Kidney epithelial cell (primary cell): ENCODE data around the gene GSTA5. TPM values are rescaled to one million over a fixed set of nuclear protein-coding genes. Genes with fewer than 3 reads are reported as not detected.
"Not testable (repeated sequence)": the region's sequence is repeated elsewhere in the genome, so short reads cannot be mapped to it uniquely, and the experiment has no call there.

ENCODE experiments used
- DNase-seq: peaks from one replicate; pipeline ENCODE4 v3.0.0-alpha.2; 2010; ENCODE audit warnings: low read depth
- H3K27me3 ChIP-seq: 2 replicates; pipeline ENCODE4 v1.6.0; 2011; ENCODE audit warnings: low read length; ENCODE audit not compliant: control insufficient read depth, insufficient read depth
- H3K36me3 ChIP-seq: 2 replicates; pipeline ENCODE4 v1.5.1; 2011; ENCODE audit warnings: low read length; ENCODE audit not compliant: control insufficient read depth, insufficient read depth
- H3K4me3 ChIP-seq: 2 replicates; pipeline ENCODE4 v1.5.1; 2011; ENCODE audit warnings: low read depth, mild to moderate bottlenecking, control low read depth, low read length
- total RNA-seq: library from RNA; depleted of rRNA; stranded (reverse); fragments of >200 nt; gene quantifications from 2 replicates; pipeline ENCODE4 v1.2.3, GENCODE V29; 2015
- TF ChIP-seq, protein P1 (sequence below): IDR thresholded peaks from 2 replicates; pipeline ENCODE4 v1.5.1; 2011; ENCODE audit warnings: mild to moderate bottlenecking, moderate library complexity, low read length, control low read depth, inconsistent platforms; ENCODE audit not compliant: insufficient read depth, poor library complexity, severe bottlenecking

Gene GSTA5
- total RNA-seq, 1 donor from 2014 or later, result not detected

DNA sequence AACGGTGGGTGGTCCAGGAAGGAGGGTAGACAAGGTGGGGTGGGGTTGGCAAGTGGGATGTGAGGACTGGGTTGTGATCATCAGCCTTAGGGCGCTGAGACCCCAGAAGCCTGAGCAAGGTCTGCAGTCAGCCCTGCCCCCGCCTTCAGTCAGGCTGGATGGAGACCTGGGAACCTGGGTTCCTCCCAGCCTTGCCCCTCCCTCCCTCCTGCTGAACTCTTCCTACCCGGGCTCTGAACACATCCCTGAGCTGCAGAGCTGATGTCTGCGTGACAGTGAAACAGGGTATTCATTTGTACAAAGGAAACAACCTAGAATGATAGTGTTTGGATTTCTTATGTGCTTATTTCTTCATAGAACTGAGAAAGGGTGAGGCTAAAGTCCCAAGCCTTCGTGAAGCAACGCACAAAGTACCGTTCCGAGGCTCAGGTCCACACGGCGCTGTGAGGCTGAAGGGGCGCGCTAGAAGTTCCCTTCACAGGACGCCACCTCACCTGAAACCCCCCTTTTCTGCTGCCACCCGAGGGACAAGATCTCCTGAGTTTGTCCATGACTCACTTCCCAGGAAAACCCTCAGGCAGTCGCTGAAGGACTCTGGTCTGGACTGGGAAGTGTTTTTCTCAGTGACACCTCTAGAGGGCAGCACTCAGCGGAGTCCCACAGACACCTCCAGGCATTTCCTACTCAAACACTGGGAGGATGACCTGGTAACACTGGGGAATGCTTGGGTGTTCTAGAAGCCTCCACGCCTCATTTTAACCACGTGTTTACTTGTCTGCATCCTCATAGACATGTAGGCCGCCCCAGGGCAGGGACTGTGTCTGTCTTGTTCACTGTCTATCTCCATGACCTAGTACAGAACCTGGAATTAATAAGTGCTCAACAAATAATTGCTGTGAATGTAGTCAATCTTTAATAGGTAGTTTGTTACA lies 1.2 kb downstream of the GSTA5 start:
- no peaks in the 10 kb centered on the region for H3K27me3 ChIP-seq
- H3K36me3 ChIP-seq, result no peaks in the 10 kb centered on the region
- DNase-seq, result peak; percentile 19
- TF ChIP-seq, protein P1, sequence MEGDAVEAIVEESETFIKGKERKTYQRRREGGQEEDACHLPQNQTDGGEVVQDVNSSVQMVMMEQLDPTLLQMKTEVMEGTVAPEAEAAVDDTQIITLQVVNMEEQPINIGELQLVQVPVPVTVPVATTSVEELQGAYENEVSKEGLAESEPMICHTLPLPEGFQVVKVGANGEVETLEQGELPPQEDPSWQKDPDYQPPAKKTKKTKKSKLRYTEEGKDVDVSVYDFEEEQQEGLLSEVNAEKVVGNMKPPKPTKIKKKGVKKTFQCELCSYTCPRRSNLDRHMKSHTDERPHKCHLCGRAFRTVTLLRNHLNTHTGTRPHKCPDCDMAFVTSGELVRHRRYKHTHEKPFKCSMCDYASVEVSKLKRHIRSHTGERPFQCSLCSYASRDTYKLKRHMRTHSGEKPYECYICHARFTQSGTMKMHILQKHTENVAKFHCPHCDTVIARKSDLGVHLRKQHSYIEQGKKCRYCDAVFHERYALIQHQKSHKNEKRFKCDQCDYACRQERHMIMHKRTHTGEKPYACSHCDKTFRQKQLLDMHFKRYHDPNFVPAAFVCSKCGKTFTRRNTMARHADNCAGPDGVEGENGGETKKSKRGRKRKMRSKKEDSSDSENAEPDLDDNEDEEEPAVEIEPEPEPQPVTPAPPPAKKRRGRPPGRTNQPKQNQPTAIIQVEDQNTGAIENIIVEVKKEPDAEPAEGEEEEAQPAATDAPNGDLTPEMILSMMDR, result peak; percentile 68
- no peak overlapping the region for H3K4me3 ChIP-seq

DNA sequence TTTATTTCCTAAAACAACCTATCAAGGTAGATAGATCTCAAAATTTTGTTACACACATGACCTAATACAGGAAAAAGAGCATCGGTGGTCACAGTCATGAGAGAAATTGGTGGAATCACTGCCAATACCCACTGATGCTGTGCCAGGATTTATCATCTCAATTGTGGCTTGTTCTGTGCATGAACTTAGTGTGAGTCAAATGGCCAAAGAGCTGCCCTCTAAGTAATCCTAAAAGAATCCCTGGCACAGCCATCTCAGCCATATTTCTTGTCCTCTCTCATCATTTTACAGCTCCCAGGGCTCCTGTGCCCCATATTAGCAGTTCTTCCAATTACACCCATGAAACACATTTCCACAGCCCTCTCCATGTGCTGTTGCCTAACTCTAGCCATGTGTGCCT lies 6.1 kb downstream of the GSTA5 start:
- Histone ChIP-seq H3K36me3 (no peaks in the 10 kb centered on the region), H3K4me3 (no peak overlapping the region), H3K27me3 (no peaks in the 10 kb centered on the region)
- no peak for DNase-seq
- TF ChIP-seq, protein P1, result no peak

DNA sequence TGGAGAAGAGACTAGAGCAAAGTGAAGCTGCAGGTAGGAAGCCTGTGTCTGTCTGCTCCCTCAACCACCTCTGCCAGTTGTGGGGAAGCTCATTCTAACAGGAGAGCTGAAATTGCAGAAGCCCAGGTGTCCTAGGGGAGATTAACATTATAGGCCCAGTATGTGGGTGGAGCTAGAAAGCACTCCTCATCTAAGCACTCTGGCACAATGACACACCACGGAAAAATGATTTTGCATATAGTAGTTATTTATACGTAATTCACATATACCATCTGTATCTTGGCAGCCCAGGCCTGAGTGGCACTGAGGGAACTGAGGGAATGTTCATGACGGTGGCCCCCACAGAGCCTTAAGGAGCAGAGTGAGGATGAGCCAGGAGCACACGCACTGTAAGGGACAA lies 9.7 kb downstream of the GSTA5 start:
- not testable (repeated sequence) for H3K27me3 ChIP-seq, H3K4me3 ChIP-seq, DNase-seq, H3K36me3 ChIP-seq

DNA sequence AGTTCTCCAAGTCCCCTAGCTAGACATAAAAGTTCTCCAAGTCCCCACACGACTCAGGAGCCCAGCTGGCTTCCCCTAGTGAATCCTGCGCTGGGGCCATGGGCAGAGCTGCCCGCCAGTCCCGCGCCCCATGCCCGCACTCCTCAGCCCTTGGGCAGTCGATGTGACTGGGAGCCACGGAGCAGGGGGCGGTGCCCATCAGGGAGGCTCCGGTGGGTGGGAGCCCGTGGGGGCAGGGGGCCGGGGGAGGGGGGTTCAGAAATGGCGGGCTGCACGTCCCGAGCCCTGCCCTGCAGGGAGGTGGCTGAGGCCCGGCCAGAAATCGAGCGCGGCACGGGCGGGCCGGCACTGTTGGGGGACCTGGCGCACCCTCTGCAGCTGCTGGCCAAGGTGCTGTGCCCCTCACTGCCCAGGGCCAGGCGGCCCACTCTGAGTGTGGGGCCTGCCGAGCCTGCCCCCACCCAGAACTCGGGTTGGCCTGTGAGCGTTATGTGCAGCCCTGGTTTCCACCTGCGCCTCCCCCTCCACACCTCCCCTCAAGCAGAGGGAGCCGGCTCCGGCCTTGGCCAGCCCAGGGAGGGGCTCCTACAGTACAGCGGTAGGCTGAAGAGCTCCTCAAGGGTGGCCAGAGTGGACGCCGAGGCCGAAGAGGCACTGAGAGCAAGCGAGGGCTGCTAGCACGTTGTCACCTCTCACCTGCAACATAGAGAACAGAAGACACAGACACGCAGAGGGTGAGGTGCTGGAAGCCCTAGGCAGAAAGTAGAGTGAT lies 11.4 kb downstream of the GSTA5 start:
- no peaks in the 10 kb centered on the region for H3K27me3 ChIP-seq
- TF ChIP-seq, protein P1, result no peak
- H3K4me3 ChIP-seq, result no peak overlapping the region
- no peaks in the 10 kb centered on the region for H3K36me3 ChIP-seq
- no peak for DNase-seq

DNA sequence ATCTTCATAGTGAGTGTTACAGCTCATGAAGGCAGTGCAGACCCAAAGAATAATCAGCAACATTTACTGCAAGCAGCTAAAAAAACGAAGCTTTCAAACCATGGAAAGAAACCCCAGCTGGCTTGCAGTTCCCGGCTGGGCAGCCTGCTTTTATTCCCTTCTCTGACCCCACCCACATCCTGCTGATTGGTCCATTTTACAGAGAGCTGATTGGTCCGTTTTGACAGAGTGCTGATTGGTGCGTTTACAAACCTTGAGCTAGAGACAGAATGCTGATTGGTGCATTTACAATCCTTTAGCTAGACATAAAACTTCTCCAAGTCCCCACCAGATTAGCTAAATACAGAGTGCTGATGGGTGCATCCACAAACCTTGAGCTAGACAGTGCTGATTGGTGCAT lies 12.0 kb downstream of the GSTA5 start:
- not testable (repeated sequence) for DNase-seq, H3K4me3 ChIP-seq, H3K36me3 ChIP-seq, H3K27me3 ChIP-seq

DNA sequence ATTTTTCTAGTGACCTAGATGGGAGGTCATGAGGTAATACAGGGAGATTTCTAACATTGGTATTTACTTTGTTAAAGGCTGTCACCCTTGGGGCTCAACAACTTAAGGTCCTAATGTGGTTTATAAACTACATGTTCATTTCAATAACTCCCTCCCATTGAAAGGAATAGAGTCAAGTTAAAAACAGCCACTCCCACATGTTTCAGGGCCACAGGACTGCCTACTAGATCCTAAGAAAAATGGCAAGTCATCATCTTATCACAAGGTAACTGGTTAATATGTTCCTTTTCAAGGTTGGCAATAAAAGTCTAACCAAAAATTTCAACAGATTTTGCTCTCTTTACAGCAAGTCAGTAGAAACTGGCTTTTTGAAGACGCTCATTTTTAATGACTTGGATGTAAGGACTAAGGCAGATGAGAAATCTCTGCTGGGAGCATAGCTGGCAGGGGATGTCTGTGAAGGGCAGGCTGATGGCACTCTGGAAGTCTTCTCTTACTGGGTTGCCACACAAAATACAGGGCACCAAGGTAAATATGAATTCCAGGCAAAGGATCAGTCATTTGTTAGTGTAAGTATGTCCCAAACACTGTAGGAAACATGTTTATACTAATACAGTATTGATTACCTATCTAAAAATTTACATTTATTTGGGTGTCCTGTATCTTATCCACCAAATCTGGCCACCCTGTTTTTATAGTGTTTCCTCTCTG lies 13.4 kb downstream of the GSTA5 start:
- DNase-seq, H3K27me3 ChIP-seq, H3K4me3 ChIP-seq, H3K36me3 ChIP-seq: not testable (repeated sequence)

DNA sequence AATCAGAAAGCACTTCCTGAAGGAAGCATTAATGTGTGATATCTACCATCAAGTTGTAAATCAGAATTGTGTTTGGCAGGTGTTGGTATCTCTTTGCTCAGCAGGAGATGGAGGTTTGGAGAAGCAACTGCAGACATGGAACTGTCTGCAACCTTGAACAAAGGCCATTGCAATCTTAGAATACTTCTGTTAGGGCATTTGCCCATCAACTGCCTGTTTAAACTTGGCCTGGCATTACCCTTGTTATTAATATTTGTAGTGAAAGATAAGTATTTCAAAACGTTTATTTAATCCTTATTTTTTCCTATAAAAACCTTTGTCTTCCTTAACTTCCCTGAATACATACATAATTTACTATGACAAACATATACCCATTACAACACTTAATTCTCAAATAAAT lies 14.1 kb downstream of the GSTA5 start:
- no peak for DNase-seq
- Histone ChIP-seq H3K27me3 (no peaks in the 10 kb centered on the region), H3K36me3 (no peaks in the 10 kb centered on the region), H3K4me3 (no peak overlapping the region)
- TF ChIP-seq, protein P1, result no peak

DNA sequence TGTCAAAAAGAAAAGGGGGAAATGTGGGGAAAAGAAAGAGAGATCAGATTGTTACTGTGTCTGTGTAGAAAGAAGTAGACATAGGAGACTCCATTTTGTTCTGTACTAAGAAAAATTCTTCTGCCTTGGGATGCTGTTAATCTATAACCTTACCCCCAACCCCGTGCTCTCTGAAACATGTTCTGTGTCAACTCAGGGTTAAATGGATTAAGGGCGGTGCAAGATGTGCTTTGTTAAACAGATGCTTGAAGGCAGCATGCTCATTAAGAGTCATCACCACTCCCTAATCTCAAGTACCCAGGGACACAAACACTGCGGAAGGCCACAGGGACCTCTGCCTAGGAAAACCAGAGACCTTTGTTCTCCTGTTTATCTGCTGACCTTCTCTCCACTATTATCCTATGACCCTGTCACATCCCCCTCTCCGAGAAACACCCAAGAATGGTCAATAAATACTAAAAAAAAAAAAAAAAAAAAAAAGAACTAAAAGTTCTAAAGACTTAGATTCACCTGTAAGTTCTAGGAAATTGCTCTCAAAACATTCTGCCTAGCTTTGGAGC lies 14.6 kb downstream of the GSTA5 start:
- not testable (repeated sequence) for H3K36me3 ChIP-seq, H3K27me3 ChIP-seq, DNase-seq, H3K4me3 ChIP-seq

DNA sequence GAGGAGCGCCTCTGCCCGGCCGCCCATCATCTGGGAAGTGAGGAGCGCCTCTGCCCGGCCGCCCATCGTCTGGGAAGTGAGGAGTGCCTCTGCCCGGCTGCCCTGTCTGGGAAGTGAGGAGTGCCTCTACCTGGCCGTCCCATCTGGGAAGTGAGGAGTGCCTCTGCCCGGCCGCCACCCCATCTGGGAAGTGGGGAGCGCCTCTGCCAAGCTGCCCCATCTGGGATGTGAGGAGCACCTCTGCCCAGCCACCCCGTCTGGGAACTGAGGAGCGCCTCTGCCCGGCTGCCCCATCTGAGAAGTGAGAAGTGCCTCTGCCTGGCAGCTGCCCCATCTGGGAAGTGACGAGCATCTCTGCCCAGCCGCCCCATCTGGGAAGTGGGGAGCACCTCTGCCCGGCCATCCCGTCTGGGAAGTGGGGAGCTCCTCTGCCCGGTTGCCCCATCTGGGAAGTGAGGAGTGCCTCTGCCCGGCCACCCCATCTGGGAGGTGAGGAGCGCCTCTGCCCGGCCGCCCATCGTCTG lies 15.3 kb downstream of the GSTA5 start:
- not testable (repeated sequence) for H3K36me3 ChIP-seq, H3K4me3 ChIP-seq

More for the DNA sequence above, 15.3 kb downstream of the GSTA5 start:
- not testable (repeated sequence) for DNase-seq, H3K27me3 ChIP-seq
